ES-I3 (cell line): ENCODE measurements around the gene CDH22.
A peak's percentile ranks its signal among the peaks of the same experiment; 100 is the strongest.

Experiments
- H3K36me3 ChIP-seq: 2 replicates; pipeline ENCODE4 v1.6.1; 2013; ENCODE audit warnings: mild to moderate bottlenecking, low read length, control low read depth, moderate library complexity; ENCODE audit not compliant: insufficient read depth
- H3K4me1 ChIP-seq: 2 replicates; pipeline ENCODE4 v1.6.1; 2013; ENCODE audit warnings: mild to moderate bottlenecking, control low read depth, low read length; ENCODE audit not compliant: insufficient read depth
- H3K9ac ChIP-seq: 2 replicates; pipeline ENCODE4 v1.6.1; 2013; ENCODE audit warnings: low read depth, mild to moderate bottlenecking, low read length, moderate library complexity
- H3K9me3 ChIP-seq: 2 replicates; pipeline ENCODE4 v1.6.1; 2013; ENCODE audit warnings: mild to moderate bottlenecking, low read length, moderate library complexity; ENCODE audit not compliant: control insufficient read depth, insufficient read depth

CDH22 gene

DNA sequence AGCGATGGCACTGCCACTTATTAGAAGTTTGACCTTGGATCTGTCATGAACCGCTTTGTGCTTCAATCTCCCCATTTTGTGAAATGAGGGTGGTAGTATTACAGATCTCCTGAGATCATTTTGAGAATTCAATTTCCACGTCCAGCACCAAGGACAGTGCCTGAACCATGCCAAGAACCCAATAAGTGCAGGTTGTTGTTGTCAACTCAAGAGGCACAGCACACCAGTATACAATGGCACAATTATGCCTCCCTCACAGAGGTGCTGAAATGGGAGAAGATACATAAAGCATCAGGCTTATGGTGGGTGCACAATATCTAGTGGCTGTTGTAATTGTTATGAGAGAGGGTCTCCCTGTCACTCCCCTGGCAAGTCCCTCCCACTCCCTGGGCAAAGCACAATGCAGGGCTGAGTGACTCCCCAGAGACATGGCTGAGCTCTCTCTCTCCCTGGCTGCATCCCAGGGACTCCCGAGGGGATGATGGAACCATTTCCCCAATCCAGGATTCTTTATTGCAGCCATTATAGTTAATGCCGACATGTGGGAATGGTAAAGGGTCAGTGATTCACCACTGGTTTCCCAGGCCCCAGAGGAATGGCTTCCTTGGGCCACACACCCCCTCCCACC is 78.7 kb downstream of the CDH22 start:
- Histone ChIP-seq H3K9me3 (no peaks in the 10 kb centered on the region), H3K36me3 (no peaks in the 10 kb centered on the region), H3K9ac (no peak overlapping the region), H3K4me1 (no peaks in the 10 kb centered on the region)

GRCh38 chr20:46228670-46229069 is 79.6 kb downstream of the CDH22 start:
- Histone ChIP-seq H3K4me1 (no peaks in the 10 kb centered on the region; the same call in 1 of the 2 replicates), H3K9me3 (no peaks in the 10 kb centered on the region), H3K36me3 (no peaks in the 10 kb centered on the region), H3K9ac (no peak overlapping the region)

GRCh38 chr20:46227272-46227767 is 81.0 kb downstream of the CDH22 start:
- H3K9ac ChIP-seq: no peak overlapping the region
- H3K9me3 ChIP-seq: no peaks in the 10 kb centered on the region
- no peaks in the 10 kb centered on the region for H3K36me3 ChIP-seq
- H3K4me1 ChIP-seq: peaks cover 10% of the 10 kb centered on the region

DNA sequence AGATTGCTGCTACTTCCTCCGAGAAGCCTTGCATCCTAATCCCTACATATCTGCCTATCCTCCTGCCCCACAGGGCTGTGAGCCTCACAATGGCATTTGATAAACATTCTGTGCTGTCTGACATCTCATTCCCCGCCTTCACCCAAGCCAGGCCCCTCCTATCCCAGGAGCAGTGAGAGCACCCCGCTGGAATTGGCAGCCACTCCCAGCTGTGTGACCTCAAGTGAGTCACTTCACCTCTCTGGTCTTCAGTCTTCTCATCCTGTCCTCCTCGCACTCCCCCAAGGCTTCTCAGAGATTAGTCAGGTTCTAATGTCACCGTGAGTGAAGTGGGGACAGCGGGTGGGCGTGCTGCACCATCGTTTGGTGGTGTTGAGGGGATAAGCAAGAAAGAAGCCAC is 81.7 kb downstream of the CDH22 start:
- Histone ChIP-seq H3K9me3 (no peaks in the 10 kb centered on the region), H3K36me3 (no peaks in the 10 kb centered on the region), H3K9ac (no peak overlapping the region), H3K4me1 (peaks cover 17% of the 10 kb centered on the region)

DNA sequence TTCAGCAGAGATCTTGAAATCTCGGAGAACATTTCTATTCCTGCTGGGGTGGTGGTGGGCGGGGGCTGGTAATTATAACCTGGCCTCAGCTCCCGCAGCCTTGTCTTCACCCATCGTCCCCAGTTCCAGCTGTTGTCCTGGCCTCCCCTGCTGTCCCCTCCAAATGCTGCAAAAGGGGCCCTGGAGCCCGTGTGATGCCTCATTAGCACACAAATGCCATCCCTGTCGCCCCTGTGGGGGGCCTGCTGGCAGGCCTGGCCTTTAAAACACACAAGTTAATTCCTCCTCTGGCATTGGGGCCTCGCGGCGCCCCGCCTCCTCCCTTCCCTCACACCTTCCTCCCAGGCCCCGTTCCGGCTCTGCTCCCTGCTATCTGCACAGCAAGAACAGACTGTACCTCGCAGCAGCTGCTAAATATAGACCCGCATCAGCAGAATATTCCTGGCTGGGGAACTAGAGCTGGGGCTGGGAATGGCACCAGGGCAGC is 85.7 kb downstream of the CDH22 start:
- no peak overlapping the region for H3K9ac ChIP-seq
- no peaks in the 10 kb centered on the region for H3K36me3 ChIP-seq
- H3K9me3 ChIP-seq: no peaks in the 10 kb centered on the region
- H3K4me1 ChIP-seq: peaks cover 31% of the 10 kb centered on the region

DNA sequence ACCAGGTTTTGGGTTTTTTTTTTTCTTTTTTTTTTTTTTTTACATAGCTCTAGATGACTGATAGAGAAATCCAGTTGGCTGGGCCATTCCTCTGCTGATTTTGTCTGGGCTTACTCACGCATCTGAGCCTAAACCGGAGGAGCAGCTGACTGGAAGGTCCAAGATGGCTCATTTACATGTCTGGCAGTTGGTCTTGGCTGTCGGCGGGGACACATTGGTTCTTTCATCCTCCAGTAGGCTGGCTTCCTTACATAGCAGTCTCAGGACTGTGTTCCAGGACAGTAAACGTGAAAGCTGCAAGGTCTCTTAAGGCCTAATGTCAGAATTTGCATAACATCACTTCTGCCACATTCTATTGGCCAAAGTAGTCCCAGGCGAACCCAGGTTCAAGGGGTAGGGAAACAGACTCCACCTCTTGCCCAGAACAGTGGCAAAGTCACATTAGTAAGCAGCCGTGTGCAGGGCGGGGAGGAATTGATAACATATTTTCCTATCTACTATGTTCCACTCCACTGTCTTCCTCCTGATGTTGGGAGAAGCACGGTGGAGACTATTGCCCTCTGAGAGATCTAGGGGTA is 87.0 kb downstream of the CDH22 start:
- no peaks in the 10 kb centered on the region for H3K9me3 ChIP-seq
- H3K4me1 ChIP-seq: peaks cover 36% of the 10 kb centered on the region
- H3K36me3 ChIP-seq: no peaks in the 10 kb centered on the region

DNA sequence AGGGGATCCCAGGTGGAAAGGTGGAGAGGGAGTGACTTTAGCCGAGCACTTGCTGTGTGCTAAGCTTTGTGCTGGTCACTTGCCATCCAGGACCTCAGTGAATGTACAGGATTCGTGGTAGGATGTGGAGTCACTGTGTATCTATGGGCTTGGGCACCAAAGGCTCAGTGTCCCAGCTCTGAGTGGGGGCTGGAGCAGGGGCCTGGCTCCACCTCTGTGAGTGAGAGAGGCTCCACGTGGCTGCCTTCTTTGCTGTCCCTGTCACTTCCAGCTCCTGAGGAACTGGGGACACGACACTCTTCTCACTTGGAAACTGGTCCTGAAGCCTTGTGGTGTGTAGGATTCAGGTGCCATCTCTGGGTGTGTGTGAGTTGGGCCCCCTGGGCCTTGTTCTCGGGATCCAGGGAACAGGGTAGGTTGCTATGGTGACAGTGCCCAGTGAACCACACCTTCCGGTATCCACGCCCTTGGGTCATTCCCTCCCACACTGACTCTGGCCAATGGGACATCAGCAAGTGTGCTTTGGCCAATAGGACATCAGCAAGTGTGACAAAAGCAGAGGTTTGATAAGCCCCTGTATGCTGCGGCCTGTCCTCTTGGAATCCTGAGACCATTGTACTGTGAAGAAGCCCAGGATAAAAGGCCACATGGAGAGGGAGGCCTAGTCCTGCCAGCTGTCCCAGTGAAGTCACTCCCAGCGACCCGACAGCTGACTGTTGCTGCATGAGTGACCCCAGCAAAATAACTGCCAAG is 87.7 kb downstream of the CDH22 start:
- peaks cover 41% of the 10 kb centered on the region for H3K4me1 ChIP-seq
- H3K9me3 ChIP-seq: no peaks in the 10 kb centered on the region
- no peaks in the 10 kb centered on the region for H3K36me3 ChIP-seq
- H3K9ac ChIP-seq: no peak overlapping the region

More for the DNA sequence above, 87.0 kb downstream of the CDH22 start:
- H3K9ac ChIP-seq: no peak overlapping the region

- no peaks in the 10 kb centered on the region for H3K9me3 ChIP-seq
- H3K36me3 ChIP-seq: no peaks in the 10 kb centered on the region
- peaks cover 46% of the 10 kb centered on the region for H3K4me1 ChIP-seq
- H3K9ac ChIP-seq: no peak overlapping the region
These were observed 88.4 kb downstream of the CDH22 start for GRCh38 chr20:46219920-46220319.

- no peaks in the 10 kb centered on the region for H3K9me3 ChIP-seq
- H3K36me3 ChIP-seq: no peaks in the 10 kb centered on the region
- peaks cover 46% of the 10 kb centered on the region for H3K4me1 ChIP-seq
- no peak overlapping the region for H3K9ac ChIP-seq
These were observed 89.1 kb downstream of the CDH22 start for GRCh38 chr20:46219190-46219589.

DNA sequence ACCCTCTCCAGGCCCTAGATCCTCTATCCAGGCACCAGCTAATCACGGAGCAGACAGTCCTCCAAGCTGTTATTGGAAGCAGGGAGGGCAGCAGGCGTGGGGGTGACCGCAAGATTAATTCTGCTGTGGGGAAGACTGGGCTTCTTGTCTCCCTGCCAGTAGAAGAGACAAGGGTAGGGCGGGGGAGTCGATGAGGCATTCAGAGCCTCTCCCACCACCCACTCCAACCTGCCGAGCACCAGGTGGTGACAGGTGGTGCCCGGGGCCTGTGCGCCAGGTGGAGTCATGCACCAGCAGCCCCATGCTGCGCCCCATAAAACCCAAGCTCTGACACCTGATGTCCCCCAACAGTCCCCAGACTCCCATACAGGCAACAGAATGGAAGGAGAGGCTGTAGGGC is 89.6 kb downstream of the CDH22 start:
- Histone ChIP-seq H3K9ac (no peak overlapping the region), H3K4me1 (peaks cover 46% of the 10 kb centered on the region), H3K36me3 (no peaks in the 10 kb centered on the region), H3K9me3 (no peaks in the 10 kb centered on the region)

DNA sequence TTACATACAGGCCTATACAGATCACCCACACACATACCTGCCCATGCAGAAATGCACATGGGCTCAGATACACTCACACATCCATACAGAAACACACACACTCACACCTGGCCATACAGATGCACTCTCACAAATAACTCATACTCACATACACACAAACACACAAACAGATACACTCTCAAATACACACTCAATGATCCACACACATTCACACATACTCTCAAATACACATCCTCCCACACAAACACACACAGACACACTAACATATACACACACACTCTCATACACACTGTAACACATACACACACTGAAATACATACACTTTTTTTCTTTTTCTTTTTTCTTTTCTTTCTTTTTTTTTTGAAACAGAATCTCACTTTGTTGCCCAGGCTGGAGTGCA is 90.7 kb downstream of the CDH22 start:
- Histone ChIP-seq H3K4me1 (peaks cover 37% of the 10 kb centered on the region), H3K9me3 (no peaks in the 10 kb centered on the region), H3K9ac (no peak overlapping the region), H3K36me3 (no peaks in the 10 kb centered on the region)

GRCh38 chr20:46216770-46217464 is 91.4 kb downstream of the CDH22 start:
- Histone ChIP-seq H3K36me3 (no peaks in the 10 kb centered on the region), H3K9ac (no peak overlapping the region), H3K4me1 (peaks cover 32% of the 10 kb centered on the region), H3K9me3 (no peaks in the 10 kb centered on the region)

GRCh38 chr20:46215913-46216707 is 92.2 kb downstream of the CDH22 start:
- 0 out of 2 replicates have a peak overlapping the region, but pooled peaks have one; percentile 0 for H3K9ac ChIP-seq
- no peaks in the 10 kb centered on the region for H3K36me3 ChIP-seq
- no peaks in the 10 kb centered on the region for H3K9me3 ChIP-seq
- peaks cover 24% of the 10 kb centered on the region for H3K4me1 ChIP-seq
